CD14-positive monocyte (primary cell): Measurements from ENCODE around the gene LRRC47. TPM values are rescaled to one million over a fixed set of nuclear protein-coding genes. Genes with fewer than 3 reads are reported as not detected.

Source experiments
- DNase-seq, 3 donors: peaks; one replicate each; pipeline ENCODE4 v3.0.0-alpha.2; 2011 to 2022
- H2AFZ ChIP-seq: 2 replicates; pipeline ENCODE4 v1.6.0; 2012; ENCODE audit warnings: mild to moderate bottlenecking, low read depth, low read length, inconsistent platforms; ENCODE audit not compliant: insufficient read depth, poor library complexity, severe bottlenecking
- H3K27ac ChIP-seq, 2 donors: 1 replicate in 1 of 2; 2 replicates in 1 of 2; pipeline ENCODE4 v1.5.1; 2012 to 2013; ENCODE audit warnings: low read length in 2 of 2, control low read depth in 1 of 2, inconsistent platforms in 1 of 2, low read depth in 1 of 2, mild to moderate bottlenecking in 1 of 2
- H3K27me3 ChIP-seq, 2 donors: one replicate each; pipeline versions ENCODE4 v1.6.0 to v1.6.1; 2011 to 2013; ENCODE audit warnings: low read length in 2 of 2; ENCODE audit not compliant: control insufficient read depth in 2 of 2, insufficient read depth in 2 of 2
- H3K36me3 ChIP-seq, 2 donors: replicated peaks in 1 of 2; 1 replicate in 1 of 2; 2 replicates in 1 of 2; pipeline versions ENCODE4 v1.5.1 to v1.6.1; 2012 to 2013; ENCODE audit warnings: low read length in 2 of 2, control low read depth in 1 of 2, inconsistent platforms in 1 of 2, mild to moderate bottlenecking in 1 of 2; ENCODE audit not compliant: insufficient read depth in 2 of 2, control insufficient read depth in 1 of 2
- H3K4me1 ChIP-seq, 2 donors: 1 replicate in 1 of 2; 2 replicates in 1 of 2; pipeline versions ENCODE4 v1.5.1 to v1.6.1; 2012 to 2013; ENCODE audit warnings: low read length in 2 of 2, control low read depth in 1 of 2, inconsistent platforms in 1 of 2, mild to moderate bottlenecking in 1 of 2, moderate library complexity in 1 of 2; ENCODE audit not compliant: insufficient read depth in 2 of 2, control insufficient read depth in 1 of 2
- H3K4me2 ChIP-seq: replicated peaks from 2 replicates; pipeline ENCODE3; 2012; ENCODE audit warnings: low read length, moderate library complexity, mild to moderate bottlenecking; ENCODE audit not compliant: poor library complexity, severe bottlenecking; ENCODE audit errors: extremely low read depth
- H3K4me3 ChIP-seq, 3 experiments: fragments of 200-600 bp in 1 of 3; sonication (generic) in 1 of 3; replicated peaks in 1 of 3; 1 replicate in 2 of 3; 2 replicates in 1 of 3; pipeline ENCODE4 v1.5.1; 2011 to 2013; ENCODE audit warnings: low read length in 3 of 3, mild to moderate bottlenecking in 3 of 3, control low read depth in 2 of 3, low read depth in 2 of 3, inconsistent platforms in 1 of 3, moderate library complexity in 1 of 3
- H3K79me2 ChIP-seq: 2 replicates; pipeline ENCODE4 v1.6.0; 2012; ENCODE audit warnings: mild to moderate bottlenecking, control low read depth, inconsistent platforms, low read length, moderate library complexity; ENCODE audit not compliant: insufficient read depth
- H3K9ac ChIP-seq: 2 replicates; pipeline ENCODE4 v1.6.0; 2017; ENCODE audit warnings: low read length, mild to moderate bottlenecking; ENCODE audit not compliant: insufficient read depth, poor library complexity, severe bottlenecking
- H3K9me3 ChIP-seq, 2 donors: replicated peaks in 1 of 2; 1 replicate in 1 of 2; 2 replicates in 1 of 2; pipeline versions ENCODE4 v1.5.1 to v1.6.1; 2012 to 2013; ENCODE audit warnings: low read length in 2 of 2, control low read depth in 1 of 2; ENCODE audit not compliant: control insufficient read depth in 1 of 2, insufficient read depth in 1 of 2
- H4K20me1 ChIP-seq: 2 replicates; pipeline ENCODE4 v1.6.0; 2012; ENCODE audit warnings: mild to moderate bottlenecking, low read length, control low read depth, moderate library complexity; ENCODE audit not compliant: insufficient read depth
- H3K27ac Mint-ChIP-seq, 7 donors: one replicate each; pipeline ENCODE4 v1.8.0; 2020; ENCODE audit warnings: mild to moderate bottlenecking in 7 of 7, mixed read lengths in 7 of 7, moderate library complexity in 6 of 7, inconsistent platforms in 2 of 7
- H3K27me3 Mint-ChIP-seq, 3 donors: one replicate each; pipeline ENCODE4 v1.8.0; 2021 to 2022; ENCODE audit warnings: low read depth in 3 of 3, mild to moderate bottlenecking in 3 of 3, mixed read lengths in 3 of 3, moderate library complexity in 3 of 3, inconsistent platforms in 1 of 3
- H3K36me3 Mint-ChIP-seq, 2 donors: one replicate each; pipeline ENCODE4 v1.8.0; 2020; ENCODE audit warnings: mixed read lengths in 2 of 2, inconsistent platforms in 1 of 2, mild to moderate bottlenecking in 1 of 2
- H3K4me1 Mint-ChIP-seq: one replicate; pipeline ENCODE4 v1.8.0; 2020; ENCODE audit warnings: mild to moderate bottlenecking, mixed read lengths
- H3K4me3 Mint-ChIP-seq, 2 donors: one replicate each; pipeline ENCODE4 v1.8.0; 2020; ENCODE audit warnings: mild to moderate bottlenecking in 2 of 2, mixed read lengths in 2 of 2, moderate library complexity in 1 of 2
- H3K9me3 Mint-ChIP-seq, 7 donors: one replicate each; pipeline ENCODE4 v1.8.0; 2020 to 2022; ENCODE audit warnings: mixed read lengths in 7 of 7, mild to moderate bottlenecking in 6 of 7, moderate library complexity in 6 of 7, inconsistent platforms in 2 of 7
- CTCF ChIP-seq: fragments of 200-600 bp; IDR thresholded peaks from one replicate; pipeline ENCODE4 v1.8.0; 2022; ENCODE audit warnings: antibody characterized with exemption, mild to moderate bottlenecking
- WGBS: methylation state at CpG from one replicate; pipeline ENCODE4 v1.1.5; 2013; ENCODE audit warnings: missing lambda C conversion rate; ENCODE audit not compliant: insufficient coverage; 5-methylcytosine and 5-hydroxymethylcytosine counted together
- intact Hi-C, 2 donors: fragments of 100-400 bp; cut with micrococcal nuclease; formaldehyde crosslinking; loops; one replicate each; pipeline versions ENCODE4 v1.15.0 to v1.15.1; 2023
- polyA plus RNA-seq, 3 donors: library from polyadenylated mRNA; depleted of rRNA in 1 of 3; unstranded in 2 of 3; stranded (reverse) in 1 of 3; fragments of 300-500 nt in 2 of 3; fragments of >200 nt in 1 of 3; fragmentation: Illumina TruSeq in 2 of 3; gene quantifications; 1 replicate in 2 of 3; 2 replicates in 1 of 3; pipeline ENCODE4 v1.2.3, GENCODE V29; 2012 to 2021

The LRRC47 gene
- polyA plus RNA-seq, 3 donors = 17.8 to 24.8 (median 18.0) TPM

GRCh38 chr1:3831689-3832088 lies 35.4 kb upstream of the LRRC47 start:
- Histone ChIP-seq H3K79me2 (no peaks in the 10 kb centered on the region), H3K4me1 (no peaks in the 10 kb centered on the region), H2AFZ (no peak overlapping the region), H3K27ac (no peak overlapping the region), H3K27me3 (no peaks in the 10 kb centered on the region), H3K9ac (no peak overlapping the region), H3K4me2 (no peak overlapping the region), H3K36me3 (peaks cover 70 to 97% of the 10 kb centered on the region in 2 donors), H3K9me3 (peaks cover 0 to 4% of the 10 kb centered on the region in 2 donors), H3K4me3 (no peak overlapping the region), H4K20me1 (no peaks in the 10 kb centered on the region)
- DNase-seq = no peak
- Mint-ChIP-seq H3K36me3 (peaks cover 75 to 82% of the 10 kb centered on the region in 2 donors), H3K4me1 (no peaks in the 10 kb centered on the region), H3K4me3 (no peak overlapping the region), H3K27ac (no peak overlapping the region), H3K9me3 (peaks cover 0 to 3% (median 0%) of the 10 kb centered on the region in 7 donors), H3K27me3 (peaks cover 0 to 1% (median 0%) of the 10 kb centered on the region in 3 donors)
- no peak for TF ChIP-seq CTCF
- intact Hi-C loops = no loop called here
- WGBS = no CpG with 5 or more reads among the region's 6 CpGs

- DNase-seq = no peak
- no peaks in the 10 kb centered on the region for H3K79me2 ChIP-seq
- no peak overlapping the region for H3K4me3 ChIP-seq
- H3K9ac ChIP-seq = no peak overlapping the region
- TF ChIP-seq CTCF = no peak
- no peak overlapping the region for H3K27ac ChIP-seq
- no peaks in the 10 kb centered on the region for H3K27me3 ChIP-seq
- H3K27me3 Mint-ChIP-seq = peaks cover 0 to 1% (median 0%) of the 10 kb centered on the region in 3 donors
- H4K20me1 ChIP-seq = no peaks in the 10 kb centered on the region
- 98% methylated on average over 5 of the region's 8 CpGs for WGBS
- no peak overlapping the region for H3K4me2 ChIP-seq
- no peak overlapping the region for H2AFZ ChIP-seq
- H3K27ac Mint-ChIP-seq = no peak overlapping the region
- H3K9me3 Mint-ChIP-seq = no peaks in the 10 kb centered on the region
- H3K36me3 ChIP-seq = peaks cover 74 to 100% of the 10 kb centered on the region in 2 donors
- H3K9me3 ChIP-seq = no peaks in the 10 kb centered on the region
- H3K36me3 Mint-ChIP-seq = peaks cover 81 to 86% of the 10 kb centered on the region in 2 donors
- intact Hi-C loops = no loop called here
- no peaks in the 10 kb centered on the region for H3K4me1 ChIP-seq
- H3K4me1 Mint-ChIP-seq = no peaks in the 10 kb centered on the region
- no peak overlapping the region for H3K4me3 Mint-ChIP-seq
Observed at GRCh38 chr1:3828391-3828790, 32.1 kb upstream of the LRRC47 start.
